Measurements from ENCODE around the gene SLC23A2.
"Not testable (repeated sequence)": the region's sequence is repeated elsewhere in the genome, so short reads cannot be mapped to it uniquely, and the experiment has no call there.

The SLC23A2 gene

DNA sequence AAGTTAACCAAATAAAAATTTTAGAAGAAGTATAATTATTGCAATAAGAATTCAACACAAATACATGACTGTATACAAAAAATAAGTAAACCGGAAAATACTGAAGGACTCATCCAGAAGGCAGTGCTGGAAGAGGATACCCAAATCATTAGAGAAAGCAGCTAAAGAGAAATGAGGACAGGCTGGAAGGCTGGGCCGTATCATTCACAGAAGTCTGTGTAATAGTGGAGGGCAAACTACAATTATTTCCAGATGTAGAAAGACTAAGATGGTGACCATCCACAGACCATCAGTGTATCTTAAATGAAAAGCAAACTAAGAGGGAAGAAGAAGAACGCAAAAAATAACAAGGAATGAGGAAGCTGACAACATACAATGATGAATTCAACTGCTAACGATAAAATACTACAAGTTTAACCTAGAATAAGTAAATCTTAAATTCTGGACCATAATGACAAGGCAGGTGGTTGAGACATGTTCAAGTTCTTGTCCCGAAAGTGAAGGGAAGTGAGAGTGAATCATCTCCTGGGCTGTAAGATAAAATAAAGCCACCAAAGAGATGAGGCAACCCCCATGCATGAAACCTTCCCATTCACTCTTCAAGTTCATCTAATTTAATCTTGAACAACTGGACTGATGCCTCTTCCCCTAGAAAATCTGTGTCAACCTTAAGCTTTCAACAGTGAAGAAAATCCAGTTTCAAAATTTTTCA lies 71.5 kb downstream of the SLC23A2 start:
- DNase-seq = no peak

DNA sequence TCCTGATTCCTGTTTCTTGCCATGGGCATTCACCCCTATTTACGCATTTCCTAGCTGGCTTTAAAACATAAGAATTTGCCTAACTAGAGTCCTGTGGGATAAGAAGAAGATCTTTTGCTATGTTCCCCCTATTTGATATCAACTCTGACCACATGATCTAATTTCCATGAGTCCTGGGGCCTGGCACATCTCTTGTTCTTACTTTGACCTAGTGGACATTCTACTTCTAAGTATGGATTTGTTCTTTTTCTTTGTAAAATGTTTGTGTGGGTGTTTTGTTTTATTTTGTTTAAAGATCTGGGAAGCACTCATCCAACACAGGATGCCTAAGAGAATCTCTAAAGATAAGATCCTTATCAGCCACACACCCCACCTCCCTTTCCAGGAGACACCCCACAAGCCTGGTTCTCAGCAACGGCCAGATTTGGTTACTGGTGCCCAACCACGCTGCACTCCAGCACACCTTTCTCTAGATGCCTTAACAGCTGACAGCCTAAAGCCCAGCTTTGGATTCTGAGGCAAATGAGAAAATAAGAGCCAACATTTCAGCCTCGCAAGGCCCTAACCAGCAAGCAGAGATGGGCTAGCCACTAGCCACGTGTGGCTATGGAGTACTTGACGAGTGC lies 74.7 kb downstream of the SLC23A2 start:
- DNase-seq = no peak

- no peak for DNase-seq
Observed at GRCh38 chr20:4925842-4926530, 75.3 kb downstream of the SLC23A2 start.

DNA sequence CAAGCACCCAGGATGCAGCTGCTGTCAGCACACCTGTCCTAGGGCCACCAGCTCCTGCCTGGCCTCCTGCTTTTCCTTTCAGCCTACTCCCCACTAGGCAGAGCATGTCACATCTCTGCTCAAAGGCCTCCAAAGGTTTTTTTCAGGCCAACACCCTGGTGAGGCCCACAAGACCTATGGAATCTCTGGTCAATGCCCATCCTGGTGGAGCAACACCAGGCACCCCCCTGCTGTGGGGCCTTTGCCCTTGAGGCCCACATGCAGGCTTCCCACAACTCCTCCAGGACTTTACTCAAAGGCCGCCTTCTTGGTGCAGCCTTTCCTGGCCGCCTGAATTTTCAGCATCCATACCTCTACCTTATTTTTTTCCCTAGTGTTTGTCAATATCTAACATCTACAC lies 76.9 kb downstream of the SLC23A2 start:
- no peak for DNase-seq

- no peak for DNase-seq
Observed at GRCh38 chr20:4924032-4924431, 77.3 kb downstream of the SLC23A2 start.

DNA sequence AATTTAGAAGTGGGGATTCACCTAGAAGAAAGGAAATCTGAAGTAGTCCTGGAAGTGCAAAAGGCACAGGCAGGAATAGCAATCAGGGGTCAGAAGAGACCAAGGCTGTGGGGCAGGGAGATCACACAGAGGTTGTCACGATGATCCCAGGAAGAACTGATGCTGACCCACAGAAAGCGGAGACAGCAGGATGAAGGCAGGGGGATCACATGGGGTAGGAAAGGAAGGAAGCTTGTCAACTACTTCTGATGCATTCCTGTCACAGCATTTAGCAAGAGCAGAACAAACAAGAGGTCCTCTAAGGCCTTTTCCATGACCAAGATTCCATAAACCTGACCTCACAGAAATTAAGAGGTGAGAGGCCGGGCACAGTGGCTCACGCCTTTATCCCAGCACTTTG lies 79.1 kb downstream of the SLC23A2 start:
- no peak for DNase-seq

DNA sequence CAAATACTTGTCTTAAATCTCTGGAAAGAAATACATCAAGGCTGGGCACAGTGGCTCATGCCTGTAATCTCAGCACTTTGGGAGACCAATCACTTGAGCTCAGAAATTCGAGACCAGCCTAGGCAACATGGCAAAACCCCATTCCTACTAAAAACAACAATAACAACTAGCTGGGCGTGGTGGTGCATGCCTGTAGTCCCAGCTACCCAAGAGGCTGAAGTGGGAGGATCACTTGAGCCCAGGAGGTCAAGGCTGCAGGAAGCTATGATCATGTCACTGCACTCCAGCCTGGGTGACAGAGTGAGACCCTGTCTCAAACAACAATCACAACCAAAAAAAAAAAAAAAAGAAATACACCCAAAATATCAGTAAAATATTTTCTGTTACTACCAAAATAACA lies 80.0 kb downstream of the SLC23A2 start:
- not testable (repeated sequence) for DNase-seq

DNA sequence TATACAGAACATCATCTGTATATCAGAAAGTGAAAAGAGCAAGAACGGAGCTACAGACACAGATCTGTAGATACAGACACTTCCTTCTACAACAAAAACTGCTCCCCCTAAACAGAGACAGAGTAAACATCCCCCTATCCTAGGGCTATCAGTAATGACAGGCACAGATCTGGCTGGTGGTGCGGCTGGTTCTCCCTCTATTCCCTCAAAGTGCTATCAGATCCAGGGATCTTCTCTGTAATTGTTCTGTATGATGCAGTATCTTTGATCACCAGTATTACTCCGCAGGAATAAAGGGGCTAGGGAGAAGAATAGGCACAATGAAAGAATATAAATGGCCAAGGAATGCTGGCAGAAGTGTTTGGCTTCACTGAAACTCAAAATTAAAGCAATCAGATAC lies 80.7 kb downstream of the SLC23A2 start:
- no peak for DNase-seq

DNA sequence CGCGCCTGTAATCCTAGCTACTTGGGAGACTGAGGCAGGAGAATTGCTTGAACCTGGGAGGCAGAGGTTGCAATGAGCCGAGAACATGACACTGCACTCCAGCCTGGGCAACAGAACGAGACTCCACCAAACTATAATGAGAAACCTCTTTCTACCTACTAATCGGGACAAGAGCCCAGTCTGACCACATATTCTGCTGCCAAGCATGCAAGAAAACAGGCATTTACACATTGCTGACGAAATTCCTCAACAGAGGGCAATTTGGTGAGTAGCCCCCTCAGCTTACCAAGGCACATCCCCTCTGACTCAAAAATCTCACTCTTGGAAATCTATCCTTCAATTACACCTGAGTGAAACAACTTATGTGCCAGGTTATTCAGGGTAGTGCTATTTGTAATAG lies 81.2 kb downstream of the SLC23A2 start:
- no peak for DNase-seq

DNA sequence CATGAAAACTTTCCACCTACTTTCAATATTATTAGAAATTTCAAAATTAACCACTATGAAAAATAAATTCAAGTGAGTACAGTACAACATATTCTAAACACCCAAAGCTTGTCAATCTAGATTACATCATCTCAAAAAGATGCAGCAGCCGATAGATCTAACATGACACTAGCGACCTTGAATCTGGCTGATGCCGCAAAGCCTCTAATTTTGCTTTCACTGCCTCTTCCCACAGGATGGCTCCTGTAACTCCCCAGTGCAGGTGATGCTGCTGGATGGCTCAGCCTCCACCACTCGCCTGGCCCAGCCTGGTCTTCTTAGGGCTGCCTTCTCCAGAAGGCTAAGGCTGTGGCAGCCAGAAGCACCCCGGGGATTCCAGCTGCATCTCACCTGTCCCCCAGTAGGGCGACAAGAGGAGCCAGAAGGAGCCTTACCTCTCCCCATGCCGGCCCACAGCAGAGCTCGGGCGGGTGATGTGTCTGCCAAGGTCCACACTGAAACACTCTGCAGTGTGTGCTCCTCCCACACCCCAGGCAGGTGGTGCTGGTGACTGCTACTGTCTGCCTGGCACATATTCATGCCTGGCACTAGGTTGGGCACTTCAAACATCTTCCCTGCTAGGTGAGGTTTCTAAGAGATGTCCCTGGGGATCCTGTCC lies 82.1 kb downstream of the SLC23A2 start:
- no peak for DNase-seq

GRCh38 chr20:4918473-4918872 lies 82.8 kb downstream of the SLC23A2 start:
- no peak for DNase-seq

DNA sequence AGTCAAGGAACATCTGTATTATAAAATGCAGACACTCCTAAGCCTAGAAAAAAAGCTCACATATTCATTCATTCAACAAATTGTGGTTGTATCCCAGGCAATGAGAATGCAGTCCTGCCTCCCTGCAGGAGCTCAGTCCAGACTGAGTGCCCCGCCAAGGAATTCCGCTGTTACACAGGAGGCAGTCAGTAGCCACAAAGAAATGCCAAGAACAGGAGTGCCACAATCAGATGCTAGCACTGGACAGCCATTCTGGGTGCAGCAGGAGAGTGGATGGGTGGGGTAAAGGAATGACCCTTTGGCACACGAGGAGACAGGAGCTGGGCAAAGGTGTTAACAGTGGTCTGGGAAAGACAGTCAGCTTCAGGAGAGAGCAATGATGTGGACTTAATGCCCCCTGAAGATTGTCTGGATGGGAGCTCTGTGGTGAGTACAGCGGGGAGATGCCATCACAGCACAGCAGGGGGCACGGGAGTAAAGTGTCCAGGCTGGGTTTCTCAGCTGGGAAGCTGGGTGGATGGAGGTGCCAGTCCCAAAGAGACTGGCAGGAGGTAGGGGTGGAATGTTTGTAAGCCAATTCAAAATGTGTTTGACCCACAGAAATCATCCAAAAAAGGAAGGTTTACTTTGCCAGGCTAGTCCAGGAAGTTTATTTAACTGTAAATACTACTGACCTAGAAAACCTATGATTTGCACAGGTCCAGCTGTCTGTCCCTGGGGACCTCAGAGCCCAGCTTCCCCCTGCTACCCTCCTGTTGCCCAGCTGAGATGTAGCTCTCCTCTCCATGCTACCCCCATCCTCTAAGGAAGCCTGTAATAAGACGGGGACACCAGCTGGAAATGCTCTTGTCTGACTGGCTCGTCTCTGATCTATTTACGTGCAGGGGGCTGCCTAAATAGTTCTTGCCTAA lies 84.1 kb downstream of the SLC23A2 start:
- no peak for DNase-seq

DNA sequence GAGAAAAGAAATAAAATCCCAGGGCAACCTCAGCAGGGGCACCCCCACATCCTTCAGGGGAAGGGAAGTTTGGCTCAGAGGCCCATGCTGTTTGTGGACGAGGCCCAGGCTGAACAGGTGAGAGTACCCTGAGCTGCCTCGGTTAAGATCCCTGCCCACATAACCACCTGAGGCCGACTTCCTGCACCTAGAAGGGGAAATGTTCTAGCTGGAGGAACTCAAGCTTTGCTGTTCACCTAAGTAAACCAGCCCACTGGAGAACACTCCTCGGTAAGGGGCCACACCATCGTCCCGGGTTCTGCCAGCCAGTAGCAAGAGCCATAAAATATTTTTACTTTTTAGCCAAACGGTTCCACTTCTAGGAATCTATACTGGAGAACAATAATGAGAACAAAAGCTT lies 88.2 kb downstream of the SLC23A2 start:
- no peak for DNase-seq

- DNase-seq = no peak
Observed at GRCh38 chr20:4912380-4913142, 88.7 kb downstream of the SLC23A2 start.

DNA sequence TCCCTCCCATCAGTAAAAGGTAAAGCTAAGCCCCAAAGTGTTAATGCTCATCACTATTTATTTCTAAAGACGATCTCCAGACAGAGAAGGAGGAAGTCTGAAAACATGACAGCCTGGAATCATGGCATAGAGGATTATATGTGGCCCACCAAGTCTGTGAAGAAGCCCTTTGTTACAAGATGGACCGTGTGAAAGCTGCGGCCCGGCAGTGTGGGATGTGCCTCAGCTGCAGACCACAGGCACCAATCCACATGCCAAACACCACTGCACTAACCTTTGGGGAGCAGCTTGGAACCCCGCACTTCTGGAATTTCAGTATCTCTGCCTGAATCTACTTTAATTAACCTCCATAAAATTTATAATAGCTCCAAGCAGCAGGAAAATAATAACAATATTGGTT lies 90.4 kb downstream of the SLC23A2 start:
- DNase-seq = no peak

- DNase-seq = no peak
Observed at GRCh38 chr20:4905613-4906012, 95.7 kb downstream of the SLC23A2 start.

GRCh38 chr20:4905195-4905594 lies 96.1 kb downstream of the SLC23A2 start:
- no peak for DNase-seq

DNA sequence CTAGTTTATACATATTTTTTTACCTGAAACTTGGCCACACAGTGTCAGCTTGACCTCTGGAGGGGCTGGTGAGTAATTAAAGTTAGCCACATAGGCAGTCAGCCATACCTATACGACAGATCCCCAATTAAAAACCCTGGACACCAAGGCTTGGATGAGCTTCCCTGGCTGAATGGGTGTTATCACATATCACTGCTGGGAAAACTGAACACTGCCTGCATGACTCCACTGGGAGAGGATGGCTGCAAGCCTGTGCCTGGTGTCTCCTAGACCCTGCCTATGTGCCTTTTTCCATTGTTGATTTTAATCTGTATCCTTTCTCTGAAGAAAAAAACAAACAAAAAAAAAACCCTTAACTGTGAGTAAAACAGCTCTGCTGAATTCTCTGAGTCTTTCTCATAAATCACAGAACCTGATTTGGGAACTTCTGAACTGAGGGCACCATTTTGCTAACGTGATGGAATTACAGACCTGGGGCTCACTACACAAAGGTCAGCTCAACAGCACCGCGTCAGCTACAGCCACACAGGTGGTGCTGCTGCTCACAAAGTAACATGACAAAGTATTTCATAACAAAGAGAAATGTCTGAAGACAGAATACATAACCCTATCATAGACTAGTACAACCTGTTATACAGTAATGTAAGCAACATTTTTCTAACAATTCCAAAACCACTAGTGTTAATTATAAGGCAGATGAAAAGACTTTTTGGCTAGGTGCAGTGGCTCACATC lies 97.0 kb downstream of the SLC23A2 start:
- DNase-seq = no peak

DNA sequence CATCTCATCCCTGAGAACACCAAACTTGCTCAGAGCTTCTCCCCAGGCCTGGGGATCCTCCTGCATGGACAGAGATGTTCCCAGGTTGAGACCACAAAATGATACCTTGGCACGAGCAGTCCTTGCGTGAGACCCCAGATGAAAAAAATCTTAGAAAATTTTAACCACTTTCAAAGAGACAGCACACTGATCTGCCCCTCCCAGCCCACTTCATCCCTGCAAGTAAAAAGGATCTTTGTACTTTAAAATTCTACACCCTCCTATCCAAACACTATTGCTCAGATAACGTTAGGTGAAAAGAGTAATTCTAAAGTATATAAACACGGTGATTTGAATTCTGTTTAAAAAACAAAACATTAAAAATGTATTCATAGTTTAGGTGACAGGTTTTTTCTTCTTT lies 98.5 kb downstream of the SLC23A2 start:
- DNase-seq = no peak

GRCh38 chr20:4901031-4901818 lies 100.1 kb downstream of the SLC23A2 start:
- DNase-seq = no peak

All from stimulated activated CD8-positive, alpha-beta memory T cell treated with anti-CD3 and anti-CD28 coated beads, Interleukin-4, amount 100 ng/mL, for 48 hours (primary cell).